Activated T-cell treated with anti-CD3 and anti-CD28 coated beads for 24 hours (primary cell): ENCODE data around the gene NAP1L1.
"Not testable (repeated sequence)": the region's sequence is repeated elsewhere in the genome, so short reads cannot be mapped to it uniquely, and the experiment has no call there.

Experiments
- DNase-seq: peaks from one replicate; pipeline ENCODE4 v3.0.0-alpha.2; 2020; ENCODE audit warnings: low read depth

NAP1L1 gene

GRCh38 chr12:76020281-76020680, 64.2 kb downstream of the NAP1L1 start:
- DNase-seq, result peak; percentile 71

DNA sequence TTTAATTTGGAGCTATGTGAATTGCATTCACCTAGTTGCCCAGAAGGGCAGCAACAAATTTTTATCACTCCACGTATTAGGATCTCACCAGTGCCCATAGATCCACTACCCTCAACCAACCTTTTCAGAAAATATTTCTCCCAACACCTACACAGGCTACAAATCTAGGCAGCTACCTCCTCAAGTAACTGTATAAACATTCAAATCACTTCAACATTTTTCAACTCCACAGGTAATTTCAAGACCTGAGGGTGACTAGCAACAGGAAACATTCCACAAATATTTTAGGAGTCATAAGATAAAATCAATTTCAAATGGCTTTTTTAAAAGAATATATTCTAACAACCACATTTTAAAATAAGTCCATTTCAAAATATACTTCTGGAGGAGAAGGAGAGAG, 65.8 kb downstream of the NAP1L1 start:
- no peak for DNase-seq

DNA sequence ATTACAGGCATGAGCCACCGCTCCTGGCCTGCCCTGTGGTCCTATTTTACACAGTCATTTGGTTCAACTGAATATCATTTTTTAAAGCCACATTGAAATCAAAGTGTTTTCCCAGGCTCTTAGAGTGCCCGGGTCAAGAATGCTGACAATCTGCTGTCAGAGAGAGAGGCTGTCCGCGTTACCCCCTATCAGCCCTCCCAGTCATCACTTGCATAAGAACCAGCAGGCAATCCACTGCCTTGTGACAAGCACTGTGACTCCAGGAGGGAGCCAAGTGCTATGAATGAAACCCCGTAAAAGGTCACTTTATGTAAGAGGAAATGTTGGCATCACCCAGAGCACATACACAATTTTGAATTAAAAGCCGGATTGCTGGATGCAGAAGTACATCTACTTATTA, 66.4 kb downstream of the NAP1L1 start:
- no peak for DNase-seq

DNA sequence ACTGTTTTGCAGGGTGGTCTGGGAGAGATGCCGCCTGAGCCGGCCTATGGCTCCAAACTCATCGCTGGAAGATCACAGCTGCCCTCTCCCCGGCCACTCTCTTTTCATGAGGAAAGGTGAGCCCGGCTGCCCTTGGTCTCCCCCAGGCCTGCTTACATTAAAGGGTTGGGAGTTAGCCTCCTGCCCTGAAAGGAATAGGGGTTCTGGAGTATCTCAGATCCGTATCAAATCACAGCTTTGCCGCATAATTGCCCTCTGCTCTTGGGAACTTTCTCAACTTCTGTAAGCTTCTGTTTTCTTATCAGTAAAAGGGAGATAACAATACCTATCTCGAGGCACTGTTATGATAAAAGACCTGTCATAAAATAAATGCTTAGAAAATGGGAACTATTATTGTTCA, 70.5 kb downstream of the NAP1L1 start:
- DNase-seq, result no peak

- DNase-seq, result no peak
These were observed 70.9 kb downstream of the NAP1L1 start for GRCh38 chr12:76013603-76014002.

GRCh38 chr12:76012644-76013043, 71.8 kb downstream of the NAP1L1 start:
- no peak for DNase-seq

DNA sequence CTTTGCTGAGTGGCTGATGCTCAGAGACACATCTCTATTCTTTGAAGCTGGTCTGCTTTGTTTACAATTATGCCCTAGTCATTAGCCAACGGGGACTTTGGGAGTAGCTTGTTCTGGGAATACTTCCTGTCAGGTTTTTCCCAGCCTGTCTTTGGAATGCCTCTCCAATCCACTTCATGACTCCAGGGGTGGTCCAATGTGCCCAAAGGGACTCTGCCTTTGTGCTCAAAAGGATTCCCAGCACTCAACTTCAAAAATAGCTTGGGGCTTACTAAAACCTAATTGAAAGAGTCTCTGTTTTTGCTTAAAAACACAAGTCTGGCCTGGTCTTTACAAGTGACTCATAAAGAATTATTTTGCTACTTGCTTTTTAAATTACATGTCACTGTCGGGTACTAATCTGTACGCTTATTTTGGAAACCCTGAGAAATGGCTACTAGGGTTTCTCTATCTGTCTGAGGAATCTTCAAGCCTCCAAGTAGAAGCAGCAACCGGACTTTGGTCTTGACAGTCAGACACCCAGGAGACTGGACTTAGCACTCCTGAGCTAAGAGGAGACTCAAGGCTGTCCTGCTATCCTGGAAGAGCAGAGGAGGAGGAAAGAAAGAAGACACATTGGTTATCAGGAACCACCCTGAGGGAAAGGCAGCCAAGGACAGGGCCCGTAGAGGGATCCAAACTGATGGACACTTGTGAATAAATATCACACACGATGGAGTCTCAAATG, 73.6 kb downstream of the NAP1L1 start:
- no peak for DNase-seq

- no peak for DNase-seq
These were observed 76.1 kb downstream of the NAP1L1 start for GRCh38 chr12:76008428-76008827.

DNA sequence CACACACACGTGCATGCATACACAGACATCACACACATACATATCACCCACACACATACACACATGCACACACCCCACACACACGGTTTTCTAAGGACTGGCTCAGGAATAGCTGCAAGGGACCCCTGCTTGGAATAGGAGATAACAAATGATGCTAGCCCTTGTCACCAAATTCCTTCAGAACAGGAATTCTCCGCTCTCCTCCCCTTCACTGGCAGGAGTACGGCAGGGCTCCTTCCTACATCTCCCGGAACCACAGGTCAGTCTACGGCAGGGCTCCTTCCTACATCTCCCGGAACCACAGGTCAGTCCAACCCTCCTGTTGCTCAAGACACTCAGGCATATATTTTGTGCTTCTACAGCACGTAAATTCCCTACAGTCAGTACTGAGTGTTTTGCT, 76.8 kb downstream of the NAP1L1 start:
- DNase-seq, result no peak

DNA sequence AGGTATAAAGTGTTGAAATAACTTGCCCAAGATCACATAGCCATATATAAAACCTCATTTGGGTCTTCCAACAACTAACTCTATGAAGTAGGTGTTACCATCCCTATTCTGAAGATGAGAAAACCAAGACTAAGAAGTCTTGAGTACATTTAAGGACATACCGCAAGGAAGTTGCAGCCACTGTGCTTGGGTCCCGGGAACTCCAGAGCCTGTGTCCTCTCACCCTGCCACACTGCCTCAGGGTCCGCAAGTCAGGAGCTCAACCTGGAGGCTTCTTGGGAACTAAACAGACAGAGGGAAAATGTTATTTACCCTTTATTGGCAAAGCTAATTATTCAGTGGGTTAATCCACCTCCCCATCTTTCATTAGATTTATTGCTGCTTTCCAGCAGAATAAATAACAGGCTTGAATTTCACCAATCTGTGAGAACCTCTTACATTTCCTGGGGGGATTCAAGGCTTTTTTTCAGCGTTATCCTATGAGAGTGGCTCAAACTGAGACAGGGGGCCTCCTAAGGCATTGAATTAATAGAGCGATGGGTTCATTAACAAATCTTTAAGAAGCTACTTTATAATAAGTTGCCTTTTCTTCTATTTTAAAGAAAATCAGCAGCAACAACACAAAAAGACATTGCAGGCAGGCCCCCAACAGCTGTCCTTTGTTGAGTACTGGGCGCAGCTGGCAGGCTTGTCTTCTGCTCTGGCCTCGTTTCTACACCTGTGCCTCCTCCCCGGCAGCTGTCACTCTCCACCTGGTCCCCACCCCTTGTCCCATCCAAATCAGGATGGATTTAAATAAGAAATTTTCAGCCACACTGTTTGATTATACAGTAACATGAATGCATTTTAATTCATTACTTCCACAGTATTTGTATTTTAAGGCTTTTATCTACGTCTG, 78.2 kb downstream of the NAP1L1 start:
- no peak for DNase-seq

GRCh38 chr12:76003355-76003638, 81.2 kb downstream of the NAP1L1 start:
- DNase-seq, result no peak

- DNase-seq, result no peak
These were observed 81.7 kb downstream of the NAP1L1 start for GRCh38 chr12:76002598-76003354.

DNA sequence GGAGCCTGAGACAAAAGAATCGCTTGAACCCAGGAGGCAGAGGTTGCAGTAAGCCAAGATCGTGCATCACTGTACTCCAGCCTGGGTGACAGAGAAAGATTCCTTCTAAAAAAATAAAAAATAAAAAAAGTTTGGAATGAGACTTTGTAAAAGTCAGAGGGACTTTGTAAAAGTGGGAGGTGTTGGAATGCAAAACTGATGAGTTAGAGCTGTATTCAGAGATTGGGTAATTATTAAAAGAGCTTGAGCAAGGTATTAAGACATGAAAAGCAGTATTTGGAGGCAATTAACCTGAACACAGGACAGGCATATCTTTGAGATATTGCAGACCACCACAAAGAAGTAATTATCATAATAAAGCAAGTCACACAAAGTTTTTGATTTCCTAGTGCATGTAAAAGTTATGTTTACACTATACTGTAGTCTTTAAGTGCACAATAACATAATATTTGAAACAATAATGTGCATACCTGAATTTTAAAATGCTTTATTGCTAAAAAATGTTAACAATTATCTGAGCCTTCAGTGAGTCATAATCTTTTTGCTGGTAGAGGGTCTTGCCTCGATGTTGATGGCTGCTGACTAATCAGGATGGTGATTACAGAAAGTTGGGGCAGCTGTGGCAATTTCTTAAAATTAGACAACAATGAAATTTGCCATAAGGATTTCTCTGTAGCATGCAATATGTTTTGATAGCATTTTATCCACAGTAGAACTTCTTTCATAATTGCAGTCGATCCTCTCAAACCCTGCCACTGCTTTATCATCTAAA, 86.0 kb downstream of the NAP1L1 start:
- no peak for DNase-seq

GRCh38 chr12:75997658-75998057, 86.8 kb downstream of the NAP1L1 start:
- no peak for DNase-seq

DNA sequence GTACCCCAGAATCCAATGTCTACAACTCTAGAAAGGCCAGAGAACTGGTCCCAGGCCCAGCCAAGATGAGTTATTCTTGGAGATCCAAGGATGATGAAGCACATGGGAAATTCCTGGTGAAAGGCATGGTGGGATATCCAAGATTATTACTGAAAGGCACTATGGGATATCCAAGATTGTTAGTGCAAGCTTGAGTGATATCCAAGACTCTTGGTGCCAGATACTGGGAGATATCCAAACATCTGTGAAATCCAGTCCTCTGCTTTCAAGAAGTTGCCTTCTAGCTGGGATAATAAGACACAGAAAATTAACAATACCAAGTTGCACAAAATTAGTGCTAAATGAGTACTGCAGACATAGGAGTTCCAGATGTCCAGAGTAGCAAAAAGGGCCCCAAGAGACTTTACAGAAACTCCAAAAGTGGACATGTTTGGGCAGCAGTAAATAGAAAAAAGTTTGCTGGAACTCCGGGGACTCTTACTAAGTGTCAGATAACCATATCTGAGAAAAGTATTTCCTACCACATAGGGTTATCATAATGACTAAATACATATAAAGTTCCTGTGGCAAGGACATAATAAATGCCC, 87.5 kb downstream of the NAP1L1 start:
- DNase-seq, result no peak

GRCh38 chr12:75995691-75996090, 88.8 kb downstream of the NAP1L1 start:
- no peak for DNase-seq

GRCh38 chr12:75994069-75994740, 90.3 kb downstream of the NAP1L1 start:
- DNase-seq, result no peak

GRCh38 chr12:75991753-75992152, 92.7 kb downstream of the NAP1L1 start:
- no peak for DNase-seq

DNA sequence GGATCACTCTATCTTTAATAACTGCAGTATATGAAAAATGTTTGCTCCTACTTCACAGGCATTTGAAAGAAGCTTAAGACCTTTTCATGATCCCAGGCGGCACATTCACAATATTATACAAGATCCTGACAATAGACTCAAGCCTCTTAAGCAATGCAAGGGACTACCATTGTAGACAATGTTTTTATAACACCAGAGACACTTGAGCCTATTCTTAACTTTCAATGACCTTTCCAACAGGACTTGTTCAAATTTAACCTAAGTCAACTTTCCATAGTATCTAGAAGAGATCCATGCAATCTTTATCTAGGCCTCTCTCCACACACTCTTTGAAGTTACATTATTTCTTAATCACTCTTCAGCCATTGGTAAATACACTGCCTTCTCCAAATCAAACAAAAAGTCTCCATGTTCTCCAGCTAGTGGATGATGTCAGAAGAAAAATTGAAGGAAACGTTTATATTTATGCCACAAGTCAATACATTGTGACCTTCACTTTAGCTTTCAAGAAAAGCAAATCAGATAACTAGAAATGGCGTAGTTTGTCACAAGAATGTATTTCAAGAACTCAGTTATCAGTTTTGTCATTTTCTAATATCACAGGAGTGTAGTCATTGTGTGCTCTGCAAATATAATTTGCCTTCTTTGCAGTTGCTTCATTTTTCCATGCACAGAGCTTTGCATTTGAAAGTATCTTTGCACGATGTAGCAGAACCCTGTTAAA, 94.1 kb downstream of the NAP1L1 start:
- no peak for DNase-seq

- not testable (repeated sequence) for DNase-seq
These were observed 96.8 kb downstream of the NAP1L1 start for GRCh38 chr12:75987709-75988108.
